ENCODE measurements around the gene TOE1. TPM values are rescaled to one million over a fixed set of nuclear protein-coding genes. Genes with fewer than 3 reads are reported as not detected.

TOE1 gene
- total RNA-seq, 3 donors from 2014 or later (not counting 1 experiment from before 2014, with no cell fraction given) = 23.2 to 36.8 (median 28.2) TPM

- H3K27me3 Mint-ChIP-seq (ENCODE audit: low read depth in 2 of 2) = no peaks in the 10 kb centered on the region
- WGBS (ENCODE audit: insufficient coverage) = 92% methylated on average over 2 of the region's 5 CpGs
- H3K4me1 Mint-ChIP-seq = no peaks in the 10 kb centered on the region
- no peak for TF ChIP-seq CTCF (IDR thresholded peaks at IDR 0.05)
- no peak overlapping the region for H3K4me3 ChIP-seq (ENCODE audit: low read length)
- H3K27me3 ChIP-seq (ENCODE audit: control insufficient read depth, insufficient read depth, low read length) = no peaks in the 10 kb centered on the region
- H3K4me3 Mint-ChIP-seq = no peak overlapping the region
- ATAC-seq = no peak
- H3K27ac ChIP-seq (ENCODE audit: low read length) = no peak overlapping the region
- H3K36me3 ChIP-seq (ENCODE audit: control insufficient read depth, insufficient read depth, low read length) = peaks cover 23% of the 10 kb centered on the region
- H3K9me3 Mint-ChIP-seq = no peaks in the 10 kb centered on the region
- H3K4me1 ChIP-seq (ENCODE audit: control insufficient read depth, insufficient read depth, low read length) = peaks cover 16% of the 10 kb centered on the region
- intact Hi-C loops (cut with micrococcal nuclease) = no loop called here
- H3K9me3 ChIP-seq (ENCODE audit: control insufficient read depth, insufficient read depth, low read length) = no peaks in the 10 kb centered on the region
- no peak overlapping the region for H3K27ac Mint-ChIP-seq
- no peaks in the 10 kb centered on the region for H3K36me3 Mint-ChIP-seq
- DNase-seq = no peak
Measured at GRCh38 chr1:45328680-45329079, 11.3 kb upstream of the TOE1 start.

- Histone ChIP-seq H3K4me3 (ENCODE audit: low read length) (no peak overlapping the region), H3K9me3 (ENCODE audit: control insufficient read depth, insufficient read depth, low read length) (no peaks in the 10 kb centered on the region), H3K27ac (ENCODE audit: low read length) (no peak overlapping the region), H3K4me1 (ENCODE audit: control insufficient read depth, insufficient read depth, low read length) (peaks cover 21% of the 10 kb centered on the region), H3K36me3 (ENCODE audit: control insufficient read depth, insufficient read depth, low read length) (peaks cover 26% of the 10 kb centered on the region), H3K27me3 (ENCODE audit: control insufficient read depth, insufficient read depth, low read length) (no peaks in the 10 kb centered on the region)
- Mint-ChIP-seq H3K4me3 (no peak overlapping the region), H3K9me3 (no peaks in the 10 kb centered on the region), H3K4me1 (peaks cover 4% of the 10 kb centered on the region in 2 donors), H3K27ac (no peak overlapping the region), H3K27me3 (ENCODE audit: low read depth in 2 of 2) (no peaks in the 10 kb centered on the region), H3K36me3 (no peaks in the 10 kb centered on the region)
- TF ChIP-seq CTCF (IDR thresholded peaks at IDR 0.05) = no peak
- intact Hi-C loops (cut with micrococcal nuclease) = no loop called here
- DNase-seq (no peak), ATAC-seq (no peak)
- WGBS (ENCODE audit: insufficient coverage) = 85% methylated on average over 4 of the region's 4 CpGs
Measured at GRCh38 chr1:45329445-45329844, 10.5 kb upstream of the TOE1 start.

GRCh38 chr1:45331436-45332345, 8.3 kb upstream of the TOE1 start:
- ATAC-seq (no peak), DNase-seq (no peak)
- intact Hi-C loops (cut with micrococcal nuclease) = no loop called here
- H3K27ac ChIP-seq (ENCODE audit: low read length) = no peak overlapping the region
- peaks cover 26% of the 10 kb centered on the region for H3K36me3 ChIP-seq (ENCODE audit: control insufficient read depth, insufficient read depth, low read length)
- no peak overlapping the region for H3K4me3 ChIP-seq (ENCODE audit: low read length)
- peaks cover 15% of the 10 kb centered on the region for H3K4me1 ChIP-seq (ENCODE audit: control insufficient read depth, insufficient read depth, low read length)
- Mint-ChIP-seq H3K27ac (no peak overlapping the region), H3K4me3 (no peak overlapping the region), H3K9me3 (no peaks in the 10 kb centered on the region), H3K36me3 (no peaks in the 10 kb centered on the region), H3K4me1 (peaks cover 8 to 13% of the 10 kb centered on the region in 2 donors), H3K27me3 (ENCODE audit: low read depth in 2 of 2) (no peaks in the 10 kb centered on the region)
- TF ChIP-seq CTCF (IDR thresholded peaks at IDR 0.05) = no peak
- H3K9me3 ChIP-seq (ENCODE audit: control insufficient read depth, insufficient read depth, low read length) = no peaks in the 10 kb centered on the region
- H3K27me3 ChIP-seq (ENCODE audit: control insufficient read depth, insufficient read depth, low read length) = no peaks in the 10 kb centered on the region
- WGBS (ENCODE audit: insufficient coverage) = 95% methylated on average over 18 of the region's 18 CpGs

All from natural killer cell (primary cell).